Small intestine (tissue), 7 donors: Measurements from ENCODE around the gene ABCA12. TPM values are rescaled to one million over a fixed set of nuclear protein-coding genes. Genes with fewer than 3 reads are reported as not detected.

ENCODE experiments used
- DNase-seq, 2 donors: peaks; one replicate each; pipeline versions ENCODE4 v3.0.0 to v3.0.0-alpha.2; 2013
- FAIRE-seq: peaks from 2 replicates; lab custom pipeline; 2012; peaks lifted over from hg19 to GRCh38; lab: Jason Lieb, UNC
- H3K27ac ChIP-seq, 3 donors: one replicate each; pipeline ENCODE4 v1.5.1; 2013; ENCODE audit warnings: low read length in 2 of 3, mild to moderate bottlenecking in 2 of 3, control low read depth in 1 of 3, inconsistent platforms in 1 of 3, low read depth in 1 of 3, moderate library complexity in 1 of 3
- H3K27me3 ChIP-seq, 3 donors: one replicate each; pipeline ENCODE4 v1.6.1; 2013; ENCODE audit warnings: low read length in 3 of 3, inconsistent platforms in 1 of 3; ENCODE audit not compliant: control insufficient read depth in 3 of 3, insufficient read depth in 3 of 3
- H3K36me3 ChIP-seq, 3 donors: one replicate each; pipeline ENCODE4 v1.6.1; 2013; ENCODE audit warnings: low read length in 3 of 3, inconsistent platforms in 1 of 3, low read depth in 1 of 3, mild to moderate bottlenecking in 1 of 3, moderate library complexity in 1 of 3; ENCODE audit not compliant: control insufficient read depth in 3 of 3, insufficient read depth in 2 of 3
- H3K4me1 ChIP-seq, 3 donors: one replicate each; pipeline ENCODE4 v1.6.1; 2013; ENCODE audit warnings: low read length in 2 of 3, inconsistent platforms in 1 of 3, low read depth in 1 of 3, mild to moderate bottlenecking in 1 of 3, moderate library complexity in 1 of 3; ENCODE audit not compliant: control insufficient read depth in 3 of 3, insufficient read depth in 2 of 3
- H3K4me3 ChIP-seq, 3 donors: one replicate each; pipeline ENCODE4 v1.5.1; 2013; ENCODE audit warnings: low read length in 3 of 3, control low read depth in 1 of 3, inconsistent platforms in 1 of 3, low read depth in 1 of 3, mild to moderate bottlenecking in 1 of 3, moderate library complexity in 1 of 3
- H3K9me3 ChIP-seq, 2 donors: one replicate each; pipeline ENCODE4 v1.6.1; 2013; ENCODE audit warnings: low read depth in 1 of 2, low read length in 1 of 2; ENCODE audit not compliant: control insufficient read depth in 2 of 2, insufficient read depth in 1 of 2
- WGBS, 3 donors: extraction: QIAGEN DNeasy Blood & Tissue Kit; methylation state at CpG; one replicate each; pipeline ENCODE4 v1.1.7; 2013; 5-methylcytosine and 5-hydroxymethylcytosine counted together
- polyA plus RNA-seq, 4 donors: library from polyadenylated mRNA; stranded (reverse) in 3 of 4; unstranded in 1 of 4; fragments of 200-250 nt in 3 of 4; fragments of 120-200 nt in 1 of 4; gene quantifications; one replicate each; pipeline versions ENCODE4 v1.2.1 to v1.2.3, GENCODE V29; 2013
- donor health status: healthy with polysubstance abuse.
- donor health status: control.
- donor health status: control.
- donor health status: Bipolar disorder and iron deficiency.
- donor health status: healthy.

Gene ABCA12
- polyA plus RNA-seq, 4 donors, result under 0.01 to 0.03 TPM; not detected in 2

- H3K9me3 ChIP-seq, result no peaks in the 10 kb centered on the region
- DNase-seq (no peak), FAIRE-seq (no peak)
- no peaks in the 10 kb centered on the region for H3K4me1 ChIP-seq
- H3K4me3 ChIP-seq, result no peak overlapping the region
- no peaks in the 10 kb centered on the region for H3K27me3 ChIP-seq
- 78 to 84% (median 82%) methylated on average over 5 of the region's 5 CpGs for WGBS, 3 donors
- no peak overlapping the region for H3K27ac ChIP-seq
- no peaks in the 10 kb centered on the region for H3K36me3 ChIP-seq
These were observed 172.0 kb downstream of the ABCA12 start for GRCh38 chr2:214966420-214966819.

DNA sequence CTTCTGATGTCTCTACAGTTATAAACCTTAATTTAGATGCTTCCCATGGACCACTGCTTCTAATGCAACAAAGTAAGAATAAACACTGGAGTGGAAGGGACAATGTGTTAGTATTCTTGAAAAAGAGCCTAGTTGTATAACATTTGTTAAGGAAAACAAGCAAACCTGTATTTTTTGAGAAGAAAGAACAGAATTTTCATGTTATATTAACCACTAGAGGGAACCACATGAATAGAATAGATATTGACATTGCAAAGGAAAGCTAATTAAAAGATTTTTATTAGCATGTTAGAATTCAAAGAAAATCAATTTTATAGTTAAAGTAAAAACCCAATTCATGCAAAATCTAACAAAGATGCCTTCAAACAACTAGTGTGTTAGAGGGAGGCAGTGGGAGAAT is 177.7 kb downstream of the ABCA12 start:
- Histone ChIP-seq H3K27me3 (no peaks in the 10 kb centered on the region), H3K4me3 (no peak overlapping the region), H3K27ac (no peak overlapping the region), H3K9me3 (no peaks in the 10 kb centered on the region), H3K36me3 (no peaks in the 10 kb centered on the region), H3K4me1 (no peaks in the 10 kb centered on the region)
- DNase-seq (no peak), FAIRE-seq (no peak)

GRCh38 chr2:214946949-214947348 is 191.5 kb downstream of the ABCA12 start:
- no peak overlapping the region for H3K4me3 ChIP-seq
- no peaks in the 10 kb centered on the region for H3K4me1 ChIP-seq
- H3K27ac ChIP-seq, result no peak overlapping the region
- no peaks in the 10 kb centered on the region for H3K36me3 ChIP-seq
- DNase-seq, result no peak
- FAIRE-seq, result no peak
- no peaks in the 10 kb centered on the region for H3K27me3 ChIP-seq
- 77 to 88% (median 86%) methylated on average over 2 of the region's 2 CpGs for WGBS, 3 donors
- H3K9me3 ChIP-seq, result no peaks in the 10 kb centered on the region

- Histone ChIP-seq H3K4me1 (no peaks in the 10 kb centered on the region), H3K9me3 (no peaks in the 10 kb centered on the region), H3K27ac (no peak overlapping the region), H3K36me3 (no peaks in the 10 kb centered on the region), H3K4me3 (no peak overlapping the region), H3K27me3 (no peaks in the 10 kb centered on the region)
- DNase-seq (no peak), FAIRE-seq (no peak)
- WGBS, 3 donors, result 77 to 85% (median 81%) methylated on average over 4 of the region's 4 CpGs
These were observed 204.4 kb downstream of the ABCA12 start for GRCh38 chr2:214934006-214934405.

DNA sequence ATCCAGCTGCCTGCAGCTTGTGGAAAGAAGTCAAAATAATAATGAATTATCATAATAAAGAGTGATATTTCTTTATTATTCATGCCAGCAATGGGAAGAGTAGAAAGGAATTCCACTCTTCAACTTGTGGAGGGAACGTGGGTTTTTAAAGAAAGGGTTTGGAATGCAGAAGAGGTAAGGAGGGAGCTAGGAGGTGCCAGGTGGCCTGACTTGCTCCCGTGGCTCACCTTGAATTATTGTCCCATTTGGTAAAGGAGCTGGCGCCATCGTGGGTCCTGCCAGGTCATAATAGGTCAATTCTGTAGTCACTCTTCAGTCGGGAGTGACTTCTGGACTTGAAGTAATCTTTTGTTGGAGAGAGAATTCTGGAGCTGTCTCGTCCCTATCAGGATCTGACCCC is 233.8 kb downstream of the ABCA12 start:
- FAIRE-seq (no peak), DNase-seq (no peak)
- H3K36me3 ChIP-seq, result no peaks in the 10 kb centered on the region
- H3K4me1 ChIP-seq, result no peaks in the 10 kb centered on the region
- H3K27me3 ChIP-seq, result no peaks in the 10 kb centered on the region
- 36 to 54% (median 51%) methylated on average over 6 of the region's 6 CpGs for WGBS, 3 donors
- H3K4me3 ChIP-seq, result no peak overlapping the region
- no peak overlapping the region for H3K27ac ChIP-seq
- no peaks in the 10 kb centered on the region for H3K9me3 ChIP-seq

GRCh38 chr2:214904176-214904575 is 234.2 kb downstream of the ABCA12 start:
- DNase-seq, result no peak
- FAIRE-seq, result no peak
- no peaks in the 10 kb centered on the region for H3K9me3 ChIP-seq

DNA sequence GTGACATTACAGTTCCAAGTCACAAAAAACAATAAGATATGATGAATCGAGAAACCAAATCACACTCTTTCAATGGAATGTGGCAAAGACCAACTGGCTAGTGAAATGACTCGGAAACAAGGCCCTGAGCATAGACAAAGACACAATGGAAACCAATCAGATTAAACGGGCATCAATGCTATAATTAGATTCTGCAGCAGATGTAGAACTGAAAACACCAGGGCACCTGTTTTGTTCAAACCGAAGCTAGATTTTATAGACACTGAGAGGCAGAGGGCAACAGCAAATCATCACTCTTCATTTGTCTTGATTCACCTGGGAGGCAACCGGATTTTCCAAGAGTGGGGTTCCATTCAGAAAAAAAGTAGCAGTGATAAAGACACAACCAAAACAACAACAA is 236.1 kb downstream of the ABCA12 start:
- Histone ChIP-seq H3K4me3 (no peak overlapping the region), H3K27ac (no peak overlapping the region), H3K4me1 (no peaks in the 10 kb centered on the region), H3K9me3 (no peaks in the 10 kb centered on the region), H3K36me3 (no peaks in the 10 kb centered on the region), H3K27me3 (no peaks in the 10 kb centered on the region)
- no peak for DNase-seq
- FAIRE-seq, result no peak
- 79 to 84% (median 79%) methylated on average over 5 of the region's 5 CpGs for WGBS, 3 donors

More at GRCh38 chr2:214904176-214904575, 234.2 kb downstream of the ABCA12 start:
- no peaks in the 10 kb centered on the region for H3K36me3 ChIP-seq
- WGBS, 3 donors, result 80 to 82% (median 81%) methylated on average over 1 of the region's 1 CpG
- no peak overlapping the region for H3K27ac ChIP-seq
- H3K4me1 ChIP-seq, result no peaks in the 10 kb centered on the region
- H3K4me3 ChIP-seq, result no peak overlapping the region
- no peaks in the 10 kb centered on the region for H3K27me3 ChIP-seq

GRCh38 chr2:214899751-214900150 is 238.7 kb downstream of the ABCA12 start:
- no peak overlapping the region for H3K4me3 ChIP-seq
- WGBS, 3 donors, result 82 to 90% (median 83%) methylated on average over 4 of the region's 4 CpGs
- no peaks in the 10 kb centered on the region for H3K36me3 ChIP-seq
- no peak overlapping the region for H3K27ac ChIP-seq
- no peaks in the 10 kb centered on the region for H3K4me1 ChIP-seq
- no peaks in the 10 kb centered on the region for H3K27me3 ChIP-seq
- FAIRE-seq, result no peak
- no peaks in the 10 kb centered on the region for H3K9me3 ChIP-seq
- no peak for DNase-seq

- H3K27me3 ChIP-seq, result no peaks in the 10 kb centered on the region
- WGBS, 3 donors, result 74 to 86% (median 84%) methylated on average over 1 of the region's 1 CpG
- H3K4me3 ChIP-seq, result no peak overlapping the region
- no peak overlapping the region for H3K27ac ChIP-seq
- no peaks in the 10 kb centered on the region for H3K4me1 ChIP-seq
- no peaks in the 10 kb centered on the region for H3K9me3 ChIP-seq
- DNase-seq (no peak), FAIRE-seq (no peak)
- H3K36me3 ChIP-seq, result no peaks in the 10 kb centered on the region
These were observed 242.2 kb downstream of the ABCA12 start for GRCh38 chr2:214896274-214896673.
